OCI-LY1 (cell line): Measurements from ENCODE around the gene ME1.

Experiments
- CTCF ChIP-seq: fragments of 200-600 bp; sonication (generic), shearing (Covaris generic); IDR thresholded peaks from 2 replicates; pipeline ENCODE4 v1.5.1; 2017; ENCODE audit warnings: mild to moderate bottlenecking, antibody characterized with exemption, low read length, moderate library complexity, mixed read lengths
- EZH2 ChIP-seq: fragments of 200-600 bp; sonication (generic), shearing (Covaris generic); IDR thresholded peaks from 2 replicates; pipeline ENCODE4 v1.8.0; 2017; ENCODE audit warnings: borderline replicate concordance, mixed run types, mild to moderate bottlenecking, antibody characterized with exemption, low read length, moderate library complexity, mixed read lengths

- TF ChIP-seq EZH2 (no peak), CTCF (no peak)
These were observed 12.7 kb upstream of the ME1 start for GRCh38 chr6:83443516-83443915.
